Mucosa of rectum (tissue), 2 donors: ENCODE measurements around the gene PROSER3.

Source experiments
- H3K27ac ChIP-seq, 2 donors: one replicate each; pipeline ENCODE4 v1.7.0; 2013; ENCODE audit warnings: inconsistent platforms in 2 of 2, low read depth in 2 of 2, low read length in 2 of 2
- H3K27me3 ChIP-seq, 2 donors: one replicate each; pipeline ENCODE4 v1.7.0; 2013; ENCODE audit warnings: low read length in 2 of 2; ENCODE audit not compliant: control insufficient read depth in 2 of 2, insufficient read depth in 2 of 2
- H3K36me3 ChIP-seq, 2 donors: one replicate each; pipeline ENCODE4 v1.7.0; 2013; ENCODE audit warnings: low read length in 2 of 2; ENCODE audit not compliant: control insufficient read depth in 2 of 2, insufficient read depth in 2 of 2
- H3K4me1 ChIP-seq, 2 donors: one replicate each; pipeline ENCODE4 v1.7.0; 2013; ENCODE audit warnings: low read length in 2 of 2, mild to moderate bottlenecking in 1 of 2; ENCODE audit not compliant: control insufficient read depth in 2 of 2, insufficient read depth in 2 of 2
- H3K4me3 ChIP-seq, 2 donors: one replicate each; pipeline ENCODE4 v1.7.0; 2013; ENCODE audit warnings: low read length in 2 of 2
- H3K9ac ChIP-seq, 2 donors: one replicate each; pipeline ENCODE4 v1.7.0; 2013; ENCODE audit warnings: low read length in 2 of 2, low read depth in 1 of 2, mild to moderate bottlenecking in 1 of 2
- H3K9me3 ChIP-seq, 2 donors: one replicate each; pipeline ENCODE4 v1.7.0; 2013; ENCODE audit warnings: low read length in 2 of 2; ENCODE audit not compliant: control insufficient read depth in 2 of 2
- donor health status: healthy.
- donor health status: Normal muscosa, but diverticular disease.

Gene PROSER3

DNA sequence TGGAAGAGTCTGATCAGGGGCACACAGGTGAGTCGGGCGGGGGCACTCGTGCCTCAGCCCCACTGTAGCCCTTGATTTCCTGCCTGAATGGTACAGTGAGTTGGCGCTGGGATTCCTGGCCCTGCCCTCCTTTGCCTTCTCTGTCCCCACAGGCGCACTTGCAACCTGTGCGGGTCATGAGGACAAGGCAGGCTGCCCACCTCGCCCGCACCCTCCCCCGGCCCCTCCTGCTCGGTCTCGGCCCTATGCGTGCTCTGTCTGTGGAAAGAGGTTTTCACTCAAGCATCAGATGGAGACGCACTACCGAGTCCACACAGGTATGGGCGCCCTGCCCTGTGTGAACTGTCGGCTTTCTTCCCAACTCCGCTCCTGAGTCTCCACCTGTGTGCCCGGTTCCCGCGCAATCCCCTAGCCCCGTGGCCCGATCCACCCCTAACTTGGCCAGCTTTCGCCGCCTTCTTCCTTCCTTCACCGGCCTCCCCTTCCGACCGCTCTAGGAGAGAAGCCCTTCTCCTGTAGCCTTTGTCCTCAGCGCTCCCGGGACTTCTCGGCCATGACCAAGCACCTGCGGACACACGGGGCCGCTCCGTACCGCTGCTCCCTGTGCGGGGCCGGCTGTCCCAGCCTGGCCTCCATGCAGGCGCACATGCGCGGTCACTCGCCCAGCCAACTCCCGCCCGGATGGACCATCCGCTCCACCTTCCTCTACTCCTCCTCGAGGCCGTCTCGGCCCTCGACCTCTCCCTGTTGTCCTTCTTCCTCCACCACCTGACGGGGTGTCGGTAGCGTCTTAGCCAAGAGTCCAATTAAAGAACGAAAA, 41.8 kb upstream of the PROSER3 start:
- peak overlapping the region; percentile 83 to 88 for H3K4me3 ChIP-seq
- peaks cover 21 to 30% of the 10 kb centered on the region in 2 donors for H3K4me1 ChIP-seq
- peaks cover under 1 to 2% of the 10 kb centered on the region in 2 donors for H3K36me3 ChIP-seq
- H3K9ac ChIP-seq: peak overlapping the region; percentile 76 to 80
- H3K27me3 ChIP-seq: no peaks in the 10 kb centered on the region
- H3K27ac ChIP-seq: peak overlapping the region; percentile 84 to 87
- no peaks in the 10 kb centered on the region for H3K9me3 ChIP-seq

DNA sequence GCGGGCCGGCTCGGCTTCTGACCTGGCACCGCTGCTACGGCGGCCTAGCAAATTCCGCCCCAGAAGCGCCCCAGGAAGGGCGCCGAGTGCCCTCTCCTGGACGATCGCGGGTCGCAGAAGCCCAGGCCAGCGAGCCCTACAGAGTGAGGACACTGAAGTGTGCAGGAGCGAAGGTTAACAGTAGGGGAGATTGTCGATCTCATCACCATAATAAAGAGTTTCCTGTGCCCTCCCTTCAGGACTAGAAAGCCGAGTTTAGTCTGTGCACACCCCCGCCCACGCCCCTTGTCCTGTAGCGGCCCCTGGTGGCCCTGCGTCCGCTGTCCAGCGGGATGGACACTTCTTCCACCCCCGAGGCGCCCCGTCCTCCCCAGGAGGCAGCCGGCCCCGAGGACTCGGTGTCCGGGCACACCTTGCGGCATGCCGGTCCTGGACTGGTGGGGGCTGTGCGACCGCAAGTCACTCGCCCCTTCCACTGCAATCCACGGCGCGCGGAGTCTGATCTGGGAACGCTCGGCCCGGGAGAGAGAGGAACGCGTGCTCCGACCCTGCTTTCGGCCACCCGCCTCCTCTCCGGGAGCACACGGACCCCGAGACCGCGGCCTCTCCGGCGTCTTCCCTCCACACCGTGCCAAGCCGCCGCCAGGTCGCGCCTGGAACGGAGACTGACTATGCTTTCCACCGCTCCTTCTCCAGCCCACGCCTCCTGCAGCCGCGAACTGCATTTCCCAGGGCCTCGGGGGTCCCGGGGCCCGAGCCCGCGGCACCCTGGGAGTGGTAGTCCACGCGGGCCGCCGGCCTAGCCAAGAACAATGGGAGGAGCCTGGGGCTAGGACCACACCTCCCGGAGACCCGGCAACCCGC, 40.9 kb upstream of the PROSER3 start:
- H3K27me3 ChIP-seq: no peaks in the 10 kb centered on the region
- H3K4me3 ChIP-seq: peak overlapping the region; percentile 83 to 88
- H3K4me1 ChIP-seq: peaks cover 21 to 30% of the 10 kb centered on the region in 2 donors
- H3K27ac ChIP-seq: peak overlapping the region; percentile 84 to 87
- peak overlapping the region; percentile 76 to 80 for H3K9ac ChIP-seq
- no peaks in the 10 kb centered on the region for H3K9me3 ChIP-seq
- peaks cover 6 to 8% of the 10 kb centered on the region in 2 donors for H3K36me3 ChIP-seq

DNA sequence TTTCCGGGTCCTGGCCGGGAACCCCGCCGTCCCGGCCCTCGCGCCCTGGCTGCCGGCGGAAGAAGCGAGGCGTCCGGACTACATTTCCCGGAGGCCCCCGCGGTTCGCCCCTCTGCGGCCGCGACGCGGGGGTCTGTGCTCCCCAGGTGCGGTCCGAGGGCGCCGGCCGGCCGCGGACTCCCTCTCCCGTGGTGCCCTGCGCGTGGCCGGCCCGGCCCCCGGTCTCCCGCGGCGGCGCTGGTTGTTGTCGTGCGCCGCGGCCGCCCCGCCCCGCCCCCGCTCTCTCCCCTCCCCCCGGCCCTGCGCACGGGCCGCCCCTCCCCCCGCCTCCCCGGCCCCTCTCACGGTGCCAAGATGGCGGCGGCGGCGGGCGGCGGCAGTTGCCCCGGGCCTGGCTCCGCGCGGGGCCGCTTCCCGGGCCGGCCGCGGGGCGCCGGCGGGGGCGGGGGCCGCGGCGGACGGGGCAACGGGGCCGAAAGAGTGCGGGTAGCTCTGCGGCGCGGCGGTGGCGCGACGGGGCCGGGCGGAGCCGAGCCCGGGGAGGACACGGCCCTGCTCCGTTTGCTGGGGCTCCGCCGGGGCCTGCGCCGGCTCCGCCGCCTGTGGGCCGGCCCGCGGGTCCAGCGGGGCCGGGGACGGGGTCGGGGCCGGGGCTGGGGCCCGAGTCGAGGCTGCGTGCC, 40.2 kb upstream of the PROSER3 start, which contains the start of gene KMT2B:
Gene KMT2B, plus strand, starts transcription at position 339 of the 680 bp plus-strand sequence. Its CDS starts 16 bp downstream, at position 355.
- Histone ChIP-seq H3K4me1 (peaks cover 21 to 30% of the 10 kb centered on the region in 2 donors), H3K9me3 (no peaks in the 10 kb centered on the region), H3K27ac (peak within 1 kb of the TSS; percentile 84 to 87)

DNA sequence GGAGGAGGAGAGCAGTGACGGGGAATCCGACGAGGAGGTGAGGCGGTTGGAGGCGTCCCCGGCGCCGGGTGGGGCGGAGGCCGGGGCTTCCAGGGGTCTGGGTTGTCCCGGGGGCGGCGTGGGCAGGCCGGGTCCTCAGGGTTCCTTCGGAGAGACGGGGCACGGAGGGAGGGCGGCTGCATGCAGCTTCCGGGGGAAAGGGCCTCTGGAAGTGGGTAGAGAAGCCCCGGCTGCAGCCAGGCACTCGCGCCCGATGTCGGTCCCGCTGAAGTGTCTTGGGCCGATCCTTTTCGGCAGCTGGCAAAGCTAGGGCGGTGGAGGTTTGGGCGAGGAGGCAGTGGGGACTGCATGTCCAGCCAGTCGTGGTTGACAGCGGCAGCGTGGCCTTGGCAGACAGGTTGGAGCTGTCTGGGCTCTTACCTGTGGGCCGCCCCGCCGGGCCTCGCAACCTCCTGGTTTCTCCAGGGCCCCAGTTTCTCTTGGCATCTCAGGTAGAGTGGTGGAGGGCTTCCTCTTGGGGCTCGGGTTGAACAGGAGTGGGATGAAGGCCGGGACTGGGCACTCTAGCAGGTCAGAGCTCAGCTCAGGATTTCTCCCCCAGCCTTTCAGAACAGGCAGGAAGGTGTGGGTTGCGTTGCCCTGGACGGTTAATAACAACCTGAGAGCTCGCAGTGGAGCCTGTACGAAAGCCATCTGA, 39.5 kb upstream of the PROSER3 start:
- H3K4me1 ChIP-seq: peaks cover 21 to 30% of the 10 kb centered on the region in 2 donors

More for the DNA sequence above, 40.2 kb upstream of the PROSER3 start, which contains the start of gene KMT2B:
- peak within 1 kb of the TSS; percentile 76 to 80 for H3K9ac ChIP-seq
- peak within 1 kb of the TSS; percentile 83 to 88 for H3K4me3 ChIP-seq
- no peaks in the 10 kb centered on the region for H3K27me3 ChIP-seq
- peaks cover 12 to 16% of the 10 kb centered on the region in 2 donors for H3K36me3 ChIP-seq

DNA sequence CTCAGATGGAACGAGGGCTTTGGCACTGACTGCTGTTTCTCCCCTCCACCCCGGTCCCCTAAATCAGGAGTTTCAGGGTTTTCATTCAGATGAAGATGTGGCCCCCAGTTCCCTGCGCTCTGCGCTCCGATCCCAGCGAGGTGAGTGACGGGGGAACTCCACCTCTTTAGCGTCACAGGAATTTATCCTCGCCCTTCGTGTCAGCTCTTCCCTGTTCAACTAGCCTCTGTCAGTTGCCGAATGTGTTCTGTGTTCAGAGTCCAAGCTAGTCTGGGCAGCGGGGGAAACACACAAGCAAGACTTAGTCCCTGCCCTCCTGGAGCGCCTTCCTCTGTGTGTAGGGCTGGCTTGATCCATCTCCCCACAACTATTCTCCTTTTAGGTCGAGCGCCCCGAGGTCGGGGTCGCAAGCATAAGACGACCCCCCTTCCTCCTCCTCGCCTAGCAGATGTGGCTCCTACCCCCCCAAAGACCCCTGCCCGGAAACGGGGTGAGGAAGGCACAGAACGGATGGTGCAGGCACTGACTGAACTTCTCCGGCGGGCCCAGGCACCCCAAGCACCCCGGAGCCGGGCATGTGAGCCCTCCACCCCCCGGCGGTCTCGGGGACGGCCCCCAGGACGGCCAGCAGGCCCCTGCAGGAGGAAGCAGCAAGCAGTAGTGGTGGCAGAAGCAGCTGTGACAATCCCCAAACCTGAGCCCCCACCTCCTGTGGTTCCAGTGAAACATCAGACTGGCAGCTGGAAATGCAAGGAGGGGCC, 38.4 kb upstream of the PROSER3 start:
- H3K4me1 ChIP-seq: peaks cover 21 to 30% of the 10 kb centered on the region in 2 donors
- no peaks in the 10 kb centered on the region for H3K9me3 ChIP-seq
- no peaks in the 10 kb centered on the region for H3K27me3 ChIP-seq
- H3K4me3 ChIP-seq: peak overlapping the region in 1 of 2 donors; percentile 80
- peaks cover 29 to 33% of the 10 kb centered on the region in 2 donors for H3K36me3 ChIP-seq
- H3K9ac ChIP-seq: peak overlapping the region in 1 of 2 donors; percentile 26
- no peak overlapping the region for H3K27ac ChIP-seq

More for the DNA sequence above, 39.5 kb upstream of the PROSER3 start:
- Histone ChIP-seq H3K27me3 (no peaks in the 10 kb centered on the region), H3K36me3 (peaks cover 19 to 22% of the 10 kb centered on the region in 2 donors), H3K4me3 (peak overlapping the region; percentile 78 to 80), H3K9ac (peak overlapping the region; percentile 71 to 77), H3K9me3 (no peaks in the 10 kb centered on the region), H3K27ac (peak overlapping the region; percentile 43 to 56)

DNA sequence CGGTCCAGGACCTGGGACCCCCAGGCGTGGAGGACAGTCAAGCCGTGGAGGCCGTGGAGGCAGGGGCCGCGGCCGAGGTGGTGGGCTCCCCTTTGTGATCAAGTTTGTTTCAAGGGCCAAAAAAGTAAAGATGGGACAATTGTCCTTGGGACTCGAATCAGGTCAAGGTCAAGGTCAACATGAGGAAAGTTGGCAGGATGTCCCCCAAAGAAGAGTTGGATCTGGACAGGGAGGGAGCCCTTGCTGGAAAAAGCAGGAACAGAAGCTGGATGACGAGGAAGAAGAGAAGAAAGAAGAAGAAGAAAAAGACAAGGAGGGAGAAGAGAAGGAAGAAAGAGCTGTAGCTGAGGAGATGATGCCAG, 37.8 kb upstream of the PROSER3 start:
- Histone ChIP-seq H3K36me3 (peaks cover 35 to 38% of the 10 kb centered on the region in 2 donors), H3K27ac (no peak overlapping the region), H3K9ac (no peak overlapping the region), H3K4me3 (no peak overlapping the region), H3K9me3 (no peaks in the 10 kb centered on the region), H3K4me1 (peaks cover 21 to 28% of the 10 kb centered on the region in 2 donors), H3K27me3 (no peaks in the 10 kb centered on the region)

DNA sequence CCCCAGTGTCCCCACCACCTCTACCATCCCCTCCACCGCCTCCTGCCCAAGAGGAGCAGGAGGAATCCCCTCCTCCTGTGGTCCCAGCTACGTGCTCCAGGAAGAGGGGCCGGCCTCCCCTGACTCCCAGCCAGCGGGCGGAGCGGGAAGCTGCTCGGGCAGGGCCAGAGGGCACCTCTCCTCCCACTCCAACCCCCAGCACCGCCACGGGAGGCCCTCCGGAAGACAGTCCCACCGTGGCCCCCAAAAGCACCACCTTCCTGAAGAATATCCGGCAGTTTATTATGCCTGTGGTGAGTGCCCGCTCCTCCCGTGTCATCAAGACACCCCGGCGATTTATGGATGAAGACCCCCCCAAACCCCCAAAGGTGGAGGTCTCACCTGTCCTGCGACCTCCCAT, 37.3 kb upstream of the PROSER3 start:
- H3K9ac ChIP-seq: no peak overlapping the region
- no peaks in the 10 kb centered on the region for H3K27me3 ChIP-seq
- H3K27ac ChIP-seq: no peak overlapping the region
- no peak overlapping the region for H3K4me3 ChIP-seq
- no peaks in the 10 kb centered on the region for H3K9me3 ChIP-seq
- H3K36me3 ChIP-seq: peaks cover 40 to 43% of the 10 kb centered on the region in 2 donors
- H3K4me1 ChIP-seq: peaks cover 16 to 23% of the 10 kb centered on the region in 2 donors

DNA sequence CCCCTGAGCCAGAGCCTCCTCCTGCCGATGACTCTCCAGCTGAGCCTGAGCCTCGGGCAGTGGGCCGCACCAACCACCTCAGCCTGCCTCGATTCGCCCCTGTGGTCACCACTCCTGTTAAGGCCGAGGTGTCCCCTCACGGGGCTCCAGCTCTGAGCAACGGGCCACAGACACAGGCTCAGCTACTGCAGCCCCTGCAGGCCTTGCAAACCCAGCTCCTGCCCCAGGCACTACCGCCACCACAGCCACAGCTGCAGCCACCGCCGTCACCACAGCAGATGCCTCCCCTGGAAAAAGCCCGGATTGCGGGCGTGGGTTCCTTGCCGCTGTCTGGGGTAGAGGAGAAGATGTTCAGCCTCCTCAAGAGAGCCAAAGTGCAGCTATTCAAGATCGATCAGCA, 36.6 kb upstream of the PROSER3 start:
- peaks cover 9 to 16% of the 10 kb centered on the region in 2 donors for H3K4me1 ChIP-seq
- peaks cover 47 to 49% of the 10 kb centered on the region in 2 donors for H3K36me3 ChIP-seq
- no peak overlapping the region for H3K27ac ChIP-seq
- no peaks in the 10 kb centered on the region for H3K9me3 ChIP-seq
- H3K27me3 ChIP-seq: no peaks in the 10 kb centered on the region
- no peak overlapping the region for H3K9ac ChIP-seq
- no peak overlapping the region for H3K4me3 ChIP-seq

DNA sequence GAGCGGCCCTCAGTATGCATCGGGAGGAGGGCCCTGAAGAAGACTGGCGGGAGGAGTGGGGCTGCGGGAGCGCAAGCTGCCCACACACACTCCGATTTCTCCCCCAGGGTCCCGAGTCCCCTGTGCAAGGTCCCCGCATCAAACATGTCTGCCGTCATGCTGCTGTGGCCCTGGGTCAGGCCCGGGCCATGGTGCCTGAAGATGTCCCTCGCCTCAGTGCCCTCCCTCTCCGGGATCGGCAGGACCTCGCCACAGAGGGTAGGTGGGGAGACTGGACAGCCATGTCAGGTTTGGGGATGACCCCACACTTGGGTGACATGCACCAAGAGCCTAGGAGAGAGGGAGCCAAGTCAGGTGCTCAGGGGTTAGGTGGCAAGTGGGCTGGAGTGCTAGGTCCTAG, 35.5 kb upstream of the PROSER3 start:
- Histone ChIP-seq H3K4me1 (peaks cover 9 to 10% of the 10 kb centered on the region in 2 donors), H3K27me3 (no peaks in the 10 kb centered on the region), H3K27ac (no peak overlapping the region), H3K36me3 (peaks cover 56 to 58% of the 10 kb centered on the region in 2 donors), H3K4me3 (no peak overlapping the region), H3K9ac (no peak overlapping the region), H3K9me3 (no peaks in the 10 kb centered on the region)
